RWPE1 (cell line): ENCODE data around the gene CRHR2.
A peak's percentile ranks its signal among the peaks of the same experiment; 100 is the strongest.
"Not testable (repeated sequence)": the region's sequence is repeated elsewhere in the genome, so short reads cannot be mapped to it uniquely, and the experiment has no call there.

Source experiments
- CTCF ChIA-PET: fragments of 350-600 bp; sonication (Branson Sonifier 250); formaldehyde crosslinking; extraction: SDS; loops from one replicate; lab custom pipeline; 2021; lab: Yijun Ruan, JAX
- POLR2A ChIA-PET: fragments of 400-600 bp; formaldehyde crosslinking; extraction: SDS; loops from one replicate; lab custom pipeline; 2020; ENCODE audit warnings: antibody characterized with exemption; ENCODE audit not compliant: low non-redundant PET; lab: Yijun Ruan, JAX
- DNase-seq: peaks from one replicate; pipeline ENCODE4 v3.0.0; 2012; ENCODE audit warnings: low spot score
- H3K27ac ChIP-seq: fragments of 450-650 bp; 2 replicates; pipeline ENCODE4 v1.5.1; 2017
- CTCF ChIP-seq: fragments of 450-650 bp; conservative IDR thresholded peaks from 2 replicates; pipeline ENCODE4 v1.5.1; 2017; ENCODE audit warnings: low read depth, mild to moderate bottlenecking

CRHR2 gene

GRCh38 chr7:30644286-30644955 is 37.8 kb downstream of the CRHR2 start:
- peak overlapping the region; percentile 3; the same call in 1 of the 2 replicates for H3K27ac ChIP-seq
- POLR2A ChIA-PET: no interaction called here
- CTCF ChIA-PET: interaction anchor here (0.7 to 0.8 kb wide), 2 partner anchors 146 to 660 kb away, joined by 3 to 4 read pairs; no protein-coding TSS in a partner anchor
- no peak for TF ChIP-seq CTCF
- no peak for DNase-seq

GRCh38 chr7:30642789-30643188 is 39.5 kb downstream of the CRHR2 start:
- no peak for TF ChIP-seq CTCF
- POLR2A ChIA-PET: no interaction called here
- DNase-seq: no peak
- no peak overlapping the region for H3K27ac ChIP-seq
- CTCF ChIA-PET: interaction anchor here (0.8 kb wide), 1 partner anchor 21 kb away, joined by 4 read pairs; no protein-coding TSS in a partner anchor

- DNase-seq, H3K27ac ChIP-seq, POLR2A ChIA-PET: not testable (repeated sequence)
- CTCF ChIA-PET: interaction anchor here (0.8 kb wide), 1 partner anchor 21 kb away, joined by 4 read pairs; no protein-coding TSS in a partner anchor
These were observed 39.9 kb downstream of the CRHR2 start for GRCh38 chr7:30642322-30642721.

GRCh38 chr7:30635798-30636197 is 46.5 kb downstream of the CRHR2 start:
- CTCF ChIA-PET: no interaction called here
- POLR2A ChIA-PET: no interaction called here
- DNase-seq: no peak
- TF ChIP-seq CTCF: no peak
- no peak overlapping the region for H3K27ac ChIP-seq

GRCh38 chr7:30634634-30635201 is 47.5 kb downstream of the CRHR2 start:
- DNase-seq: no peak
- no peak overlapping the region for H3K27ac ChIP-seq
- POLR2A ChIA-PET: interaction anchor here (0.7 kb wide), 1 partner anchor 29 kb away, joined by 3 read pairs; no protein-coding TSS in a partner anchor
- CTCF ChIA-PET: no interaction called here
- no peak for TF ChIP-seq CTCF

- H3K27ac ChIP-seq: no peak overlapping the region
- DNase-seq: no peak
- ChIA-PET POLR2A (no interaction called here), CTCF (no interaction called here)
- TF ChIP-seq CTCF: no peak
These were observed 48.0 kb downstream of the CRHR2 start for GRCh38 chr7:30634193-30634626.

GRCh38 chr7:30633223-30633622 is 49.0 kb downstream of the CRHR2 start:
- ChIA-PET POLR2A (no interaction called here), CTCF (no interaction called here)
- no peak for DNase-seq
- H3K27ac ChIP-seq: no peak overlapping the region
- no peak for TF ChIP-seq CTCF
